ENCODE measurements around the gene SEC16A.

The SEC16A gene

GRCh38 chr9:136466155-136466541, 16.7 kb downstream of the SEC16A start:
- DNase-seq (ENCODE audit: low spot score) (no peak), FAIRE-seq (no peak)

GRCh38 chr9:136465500-136466154, 17.2 kb downstream of the SEC16A start:
- DNase-seq (ENCODE audit: low spot score) (no peak), FAIRE-seq (no peak)

GRCh38 chr9:136464241-136464640, 18.6 kb downstream of the SEC16A start:
- no peak for FAIRE-seq
- DNase-seq (ENCODE audit: low spot score), result no peak

- DNase-seq (ENCODE audit: low spot score) (no peak), FAIRE-seq (no peak)
Measured at GRCh38 chr9:136463578-136463977, 19.3 kb downstream of the SEC16A start.

GRCh38 chr9:136462664-136463063, 20.2 kb downstream of the SEC16A start:
- DNase-seq (ENCODE audit: low spot score), result no peak
- no peak for FAIRE-seq

- FAIRE-seq, result no peak
- DNase-seq (ENCODE audit: low spot score), result no peak
Measured at GRCh38 chr9:136460772-136461325, 22.0 kb downstream of the SEC16A start.

- no peak for DNase-seq (ENCODE audit: low spot score)
- FAIRE-seq, result no peak
Measured at GRCh38 chr9:136459425-136459824, 23.4 kb downstream of the SEC16A start.

- FAIRE-seq, result no peak
Measured at GRCh38 chr9:136457326-136457725, 25.5 kb downstream of the SEC16A start.

GRCh38 chr9:136456258-136456657, 26.6 kb downstream of the SEC16A start:
- no peak for DNase-seq (ENCODE audit: low spot score)
- FAIRE-seq, result no peak

More at GRCh38 chr9:136457326-136457725, 25.5 kb downstream of the SEC16A start:
- no peak for DNase-seq (ENCODE audit: low spot score)

- DNase-seq (ENCODE audit: low spot score) (no peak), FAIRE-seq (no peak)
Measured at GRCh38 chr9:136455043-136456002, 27.5 kb downstream of the SEC16A start.

- DNase-seq (ENCODE audit: low spot score) (no peak), FAIRE-seq (no peak)
Measured at GRCh38 chr9:136454026-136454796, 28.6 kb downstream of the SEC16A start.

- FAIRE-seq (no peak), DNase-seq (ENCODE audit: low spot score) (no peak)
Measured at GRCh38 chr9:136453326-136453725, 29.5 kb downstream of the SEC16A start.

- DNase-seq (ENCODE audit: low spot score) (no peak), FAIRE-seq (no peak)
Measured at GRCh38 chr9:136451221-136451877, 31.5 kb downstream of the SEC16A start.

GRCh38 chr9:136448655-136449054, 34.2 kb downstream of the SEC16A start:
- DNase-seq (ENCODE audit: low spot score), result no peak
- FAIRE-seq, result no peak

- DNase-seq (ENCODE audit: low spot score) (no peak), FAIRE-seq (no peak)
Measured at GRCh38 chr9:136447173-136447778, 35.6 kb downstream of the SEC16A start.

GRCh38 chr9:136445799-136446198, 37.0 kb downstream of the SEC16A start:
- FAIRE-seq (no peak), DNase-seq (ENCODE audit: low spot score) (no peak)

GRCh38 chr9:136444102-136444501, 38.7 kb downstream of the SEC16A start:
- no peak for DNase-seq (ENCODE audit: low spot score)

GRCh38 chr9:136443687-136444086, 39.2 kb downstream of the SEC16A start:
- no peak for FAIRE-seq
- no peak for DNase-seq (ENCODE audit: low spot score)

More at GRCh38 chr9:136444102-136444501, 38.7 kb downstream of the SEC16A start:
- FAIRE-seq, result no peak

- DNase-seq (ENCODE audit: low spot score) (no peak), FAIRE-seq (no peak)
Measured at GRCh38 chr9:136443087-136443486, 39.8 kb downstream of the SEC16A start.

GRCh38 chr9:136442265-136442664, 40.6 kb downstream of the SEC16A start:
- FAIRE-seq (no peak), DNase-seq (ENCODE audit: low spot score) (no peak)

Data from RCC 7860 (cell line).